Glutamatergic neuron (in vitro differentiated cells): ENCODE results near the gene SHB. TPM values are rescaled to one million over a fixed set of nuclear protein-coding genes. Genes with fewer than 3 reads are reported as not detected.

Experiments
- DNase-seq: peaks from one replicate; pipeline ENCODE4 v3.0.0; 2022
- H3K27ac Mint-ChIP-seq: one replicate; pipeline ENCODE4 v1.8.0; 2020; ENCODE audit warnings: mild to moderate bottlenecking, mixed read lengths, inconsistent platforms; ENCODE audit not compliant: unreplicated experiment
- H3K27me3 Mint-ChIP-seq: one replicate; pipeline ENCODE4 v1.8.0; 2020; ENCODE audit warnings: mild to moderate bottlenecking, moderate library complexity, mixed read lengths, inconsistent platforms; ENCODE audit not compliant: unreplicated experiment
- H3K36me3 Mint-ChIP-seq: one replicate; pipeline ENCODE4 v1.8.0; 2020; ENCODE audit warnings: mild to moderate bottlenecking, mixed read lengths, inconsistent platforms; ENCODE audit not compliant: unreplicated experiment
- H3K4me1 Mint-ChIP-seq: one replicate; pipeline ENCODE4 v1.8.0; 2020; ENCODE audit warnings: mild to moderate bottlenecking, low read depth, mixed read lengths, inconsistent platforms; ENCODE audit not compliant: unreplicated experiment
- H3K4me3 Mint-ChIP-seq: one replicate; pipeline ENCODE4 v1.8.0; 2020; ENCODE audit warnings: mild to moderate bottlenecking, mixed read lengths, inconsistent platforms; ENCODE audit not compliant: unreplicated experiment
- H3K9me3 Mint-ChIP-seq: one replicate; pipeline ENCODE4 v1.8.0; 2020; ENCODE audit warnings: mild to moderate bottlenecking, moderate library complexity, mixed read lengths, inconsistent platforms; ENCODE audit not compliant: unreplicated experiment
- CTCF ChIP-seq: fragments of 200-600 bp; sonication (generic); IDR thresholded peaks from one replicate; pipeline ENCODE4 v1.5.0; 2021; ENCODE audit not compliant: partially characterized antibody, unreplicated experiment
- total RNA-seq: library from RNA; stranded (reverse); fragmentation: NEBNext Ultra II Directional; extraction: Animal tissue kit (Norgen Biotek cat#: 25700); gene quantifications from one replicate; pipeline ENCODE4 v1.2.1, GENCODE V29; 2021; ENCODE audit not compliant: unreplicated experiment

The SHB gene
- total RNA-seq, 1 donor from 2014 or later = 31.7 TPM

GRCh38 chr9:37989701-37990100 lies 79.3 kb downstream of the SHB start:
- no peak for DNase-seq
- Mint-ChIP-seq H3K27me3 (peaks cover 18% of the 10 kb centered on the region), H3K4me3 (no peak overlapping the region), H3K4me1 (peaks cover 49% of the 10 kb centered on the region), H3K27ac (no peak overlapping the region), H3K9me3 (peaks cover 10% of the 10 kb centered on the region), H3K36me3 (peaks cover 8% of the 10 kb centered on the region)
- no peak for TF ChIP-seq CTCF

GRCh38 chr9:37988602-37989001 lies 80.4 kb downstream of the SHB start:
- no peak overlapping the region for H3K4me3 Mint-ChIP-seq
- peaks cover 6% of the 10 kb centered on the region for H3K9me3 Mint-ChIP-seq

GRCh38 chr9:37988041-37988440 lies 81.0 kb downstream of the SHB start:
- peaks cover 6% of the 10 kb centered on the region for H3K9me3 Mint-ChIP-seq
- H3K4me3 Mint-ChIP-seq = no peak overlapping the region
- peaks cover 13% of the 10 kb centered on the region for H3K27me3 Mint-ChIP-seq
- TF ChIP-seq CTCF = no peak
- peaks cover 41% of the 10 kb centered on the region for H3K4me1 Mint-ChIP-seq
- no peak overlapping the region for H3K27ac Mint-ChIP-seq
- no peak for DNase-seq
- peaks cover 8% of the 10 kb centered on the region for H3K36me3 Mint-ChIP-seq

More at GRCh38 chr9:37988602-37989001, 80.4 kb downstream of the SHB start:
- no peak for DNase-seq
- peaks cover 43% of the 10 kb centered on the region for H3K4me1 Mint-ChIP-seq
- TF ChIP-seq CTCF = no peak
- H3K27me3 Mint-ChIP-seq = peaks cover 12% of the 10 kb centered on the region
- no peak overlapping the region for H3K27ac Mint-ChIP-seq
- H3K36me3 Mint-ChIP-seq = peaks cover 8% of the 10 kb centered on the region

GRCh38 chr9:37987467-37987981 lies 81.5 kb downstream of the SHB start:
- Mint-ChIP-seq H3K9me3 (peaks cover 6% of the 10 kb centered on the region), H3K27ac (no peak overlapping the region), H3K4me3 (no peak overlapping the region), H3K27me3 (peaks cover 14% of the 10 kb centered on the region), H3K4me1 (peaks cover 35% of the 10 kb centered on the region), H3K36me3 (peaks cover 8% of the 10 kb centered on the region)
- no peak for TF ChIP-seq CTCF
- DNase-seq = no peak

GRCh38 chr9:37986771-37987258 lies 82.2 kb downstream of the SHB start:
- TF ChIP-seq CTCF = no peak
- Mint-ChIP-seq H3K9me3 (peaks cover 6% of the 10 kb centered on the region), H3K27ac (no peak overlapping the region), H3K4me3 (no peak overlapping the region), H3K27me3 (peaks cover 14% of the 10 kb centered on the region), H3K36me3 (peaks cover 8% of the 10 kb centered on the region), H3K4me1 (peaks cover 36% of the 10 kb centered on the region)
- DNase-seq = no peak
